Loucy (cell line): ENCODE data around the gene CIRBP.

Experiments
- H2AFZ ChIP-seq: fragments of 200-600 bp; sonication (generic); 2 replicates; pipeline ENCODE4 v1.6.0; 2016; ENCODE audit warnings: antibody characterized with exemption, mild to moderate bottlenecking, low read length, moderate library complexity
- H3F3A ChIP-seq: fragments of 200-600 bp; 2 replicates; pipeline ENCODE4 v1.6.0; 2016; ENCODE audit warnings: antibody characterized with exemption, low read depth, mild to moderate bottlenecking
- H3K27me3 ChIP-seq: fragments of 200-600 bp; sonication (generic); 2 replicates; pipeline ENCODE4 v1.6.1; 2014; ENCODE audit warnings: low read length, mild to moderate bottlenecking; ENCODE audit not compliant: insufficient read depth, poor library complexity, severe bottlenecking
- H3K36me3 ChIP-seq: fragments of 200-600 bp; sonication (generic); 2 replicates; pipeline ENCODE4 v1.6.1; 2016; ENCODE audit warnings: low read length; ENCODE audit not compliant: insufficient read depth
- H3K4me1 ChIP-seq: fragments of 200-600 bp; sonication (generic); 2 replicates; pipeline ENCODE4 v1.5.1; 2014; ENCODE audit warnings: low read length, mild to moderate bottlenecking; ENCODE audit not compliant: insufficient read depth, poor library complexity, severe bottlenecking
- H3K4me2 ChIP-seq: fragments of 200-600 bp; sonication (generic); 2 replicates; pipeline ENCODE4 v1.6.0; 2014; ENCODE audit warnings: antibody characterized with exemption, low read length, low read depth, mild to moderate bottlenecking; ENCODE audit not compliant: poor library complexity, severe bottlenecking
- H3K4me3 ChIP-seq: fragments of 200-600 bp; sonication (generic); 2 replicates; pipeline ENCODE4 v1.5.1; 2014; ENCODE audit warnings: low read length, mild to moderate bottlenecking, mixed read lengths; ENCODE audit not compliant: poor library complexity, severe bottlenecking
- H3K79me2 ChIP-seq: fragments of 200-600 bp; sonication (generic); 2 replicates; pipeline ENCODE4 v1.6.1; 2014; ENCODE audit warnings: low read length; ENCODE audit not compliant: insufficient read depth
- H3K9ac ChIP-seq: fragments of 200-600 bp; sonication (generic); 2 replicates; pipeline ENCODE4 v1.6.0; 2014; ENCODE audit warnings: mild to moderate bottlenecking, low read depth, low read length, moderate library complexity; ENCODE audit not compliant: poor library complexity, severe bottlenecking
- H3K9me2 ChIP-seq: fragments of 200-600 bp; sonication (generic); replicated peaks from 2 replicates; pipeline ENCODE4 v1.6.1; 2016; ENCODE audit warnings: low read depth, low read length, mixed read lengths
- H3K9me3 ChIP-seq: fragments of 200-600 bp; sonication (generic); 2 replicates; pipeline ENCODE4 v1.6.1; 2014; ENCODE audit warnings: mild to moderate bottlenecking, antibody characterized with exemption, low read length, low read depth; ENCODE audit not compliant: insufficient read depth
- H4K20me1 ChIP-seq: fragments of 200-600 bp; sonication (generic); 2 replicates; pipeline ENCODE4 v1.6.0; 2014; ENCODE audit warnings: antibody characterized with exemption, low read length, mild to moderate bottlenecking; ENCODE audit not compliant: insufficient read depth, poor library complexity, severe bottlenecking
- CTCF ChIP-seq: fragments of 200-600 bp; sonication (generic); conservative IDR thresholded peaks from 2 replicates; pipeline ENCODE4 v1.5.1; 2014; ENCODE audit warnings: mild to moderate bottlenecking, antibody characterized with exemption, low read length
- EZH2phosphoT487 ChIP-seq: fragments of 200-600 bp; IDR thresholded peaks from 2 replicates; pipeline ENCODE4 v1.6.1; 2018; ENCODE audit warnings: antibody characterized with exemption, mild to moderate bottlenecking, moderate library complexity, borderline replicate concordance

CIRBP gene

DNA sequence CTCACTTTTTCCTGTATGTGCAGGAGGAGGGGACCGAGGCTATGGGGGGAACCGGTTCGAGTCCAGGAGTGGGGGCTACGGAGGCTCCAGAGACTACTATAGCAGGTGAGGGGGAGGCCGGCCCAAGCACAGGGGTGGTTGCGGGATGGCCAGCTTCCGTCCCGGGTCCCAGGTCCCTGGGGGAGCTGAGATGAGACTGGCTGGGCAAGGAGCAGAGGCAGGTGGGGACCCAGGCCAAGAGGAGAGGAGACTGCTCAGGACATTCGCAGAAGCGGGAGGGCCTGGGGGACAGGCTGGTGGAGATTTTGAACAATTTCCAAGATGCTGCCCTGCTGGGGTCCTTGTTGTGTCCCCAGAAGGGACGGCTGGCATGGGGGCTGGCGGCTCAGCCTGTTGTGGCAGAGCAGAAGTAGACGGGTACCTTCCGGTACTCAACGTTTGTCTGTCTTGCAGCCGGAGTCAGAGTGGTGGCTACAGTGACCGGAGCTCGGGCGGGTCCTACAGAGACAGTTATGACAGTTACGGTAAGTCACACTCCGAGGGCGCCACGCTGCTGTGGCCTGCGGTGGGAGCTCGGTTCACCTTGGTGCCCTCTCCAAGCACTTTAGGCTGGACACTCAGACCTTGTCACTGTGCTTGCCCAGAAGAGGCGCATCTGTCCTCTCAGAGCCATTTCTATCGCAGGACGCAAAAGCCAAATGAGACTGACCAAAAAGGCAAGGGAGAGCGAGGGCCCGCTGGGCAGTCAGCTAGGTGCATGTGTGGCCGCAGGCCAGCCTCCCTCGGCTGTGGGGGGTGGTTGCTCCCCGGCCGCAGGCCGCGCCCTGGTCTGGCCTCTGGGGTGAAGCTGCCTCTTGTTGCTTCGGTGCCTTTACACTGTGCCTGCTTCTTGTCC is 2.6 kb downstream of the CIRBP start:
- no peaks in the 10 kb centered on the region for H3K9me2 ChIP-seq
- peaks cover 66% of the 10 kb centered on the region for H4K20me1 ChIP-seq
- H3K4me3 ChIP-seq = peak overlapping the region; percentile 94
- H3K4me1 ChIP-seq = peaks cover 46% of the 10 kb centered on the region
- no peak overlapping the region for H2AFZ ChIP-seq
- H3K36me3 ChIP-seq = peaks cover 49% of the 10 kb centered on the region; the same call in 1 of the 2 replicates
- peak overlapping the region; percentile 100 for H3K4me2 ChIP-seq
- peaks cover 14% of the 10 kb centered on the region for H3F3A ChIP-seq
- TF ChIP-seq EZH2phosphoT487 = no peak
- no peak for TF ChIP-seq CTCF
- peak overlapping the region; percentile 97 for H3K9ac ChIP-seq
- H3K9me3 ChIP-seq = no peaks in the 10 kb centered on the region
- peaks cover 4% of the 10 kb centered on the region for H3K27me3 ChIP-seq
- H3K79me2 ChIP-seq = peaks cover 66% of the 10 kb centered on the region

GRCh38 chr19:1272423-1273262 is 3.5 kb downstream of the CIRBP start:
- peaks cover 66% of the 10 kb centered on the region for H4K20me1 ChIP-seq
- H2AFZ ChIP-seq = no peak overlapping the region
- no peak overlapping the region for H3K4me3 ChIP-seq
- H3K36me3 ChIP-seq = peaks cover 49% of the 10 kb centered on the region; the same call in 1 of the 2 replicates
- peaks cover 46% of the 10 kb centered on the region for H3K4me1 ChIP-seq
- peaks cover 4% of the 10 kb centered on the region for H3K27me3 ChIP-seq
- H3K9me2 ChIP-seq = no peaks in the 10 kb centered on the region
- H3K9me3 ChIP-seq = no peaks in the 10 kb centered on the region
- peaks cover 72% of the 10 kb centered on the region for H3K79me2 ChIP-seq
- peak overlapping the region; percentile 7 for H3K9ac ChIP-seq
- peak overlapping the region; percentile 100 for H3K4me2 ChIP-seq
- H3F3A ChIP-seq = peaks cover 14% of the 10 kb centered on the region
- TF ChIP-seq CTCF = no peak
- no peak for TF ChIP-seq EZH2phosphoT487

DNA sequence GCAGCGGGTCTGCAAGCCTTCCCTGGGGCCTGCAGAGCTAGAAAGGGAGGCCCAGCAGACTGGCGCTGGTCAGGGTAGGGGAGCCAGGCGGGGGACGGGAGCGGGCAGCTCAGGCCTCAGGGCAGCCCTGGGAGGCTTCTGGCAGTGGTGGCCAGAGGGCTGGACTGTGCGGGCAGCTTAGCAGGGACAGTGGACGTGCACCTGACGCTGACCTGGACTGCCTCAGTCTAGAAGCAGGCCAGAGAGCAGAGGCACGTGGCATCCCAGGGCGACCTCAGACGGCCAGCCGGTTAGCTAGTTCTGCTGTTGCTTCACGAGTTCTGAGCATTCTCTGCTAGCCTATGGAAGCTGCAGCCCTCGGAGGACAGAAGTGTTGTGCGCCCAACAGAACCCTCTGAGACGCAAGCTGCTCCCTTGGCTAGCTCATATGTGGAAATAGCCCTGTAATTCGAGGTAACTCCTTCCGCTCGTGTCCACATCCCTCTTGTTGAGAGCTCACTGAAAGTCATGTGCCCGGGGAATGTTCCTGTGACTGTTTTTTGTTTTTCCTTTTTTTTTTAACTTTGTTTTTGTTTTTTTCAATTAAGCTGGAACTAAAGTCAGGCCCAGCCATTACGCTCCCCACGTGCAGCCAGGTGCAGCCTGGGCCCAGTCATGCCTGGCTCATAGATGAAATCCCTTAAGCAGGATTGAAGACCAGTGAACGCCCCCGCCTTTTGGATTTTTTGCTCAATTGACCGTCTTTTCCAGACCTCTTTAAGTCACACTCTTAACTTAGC is 4.3 kb downstream of the CIRBP start:
- H3K4me3 ChIP-seq = no peak overlapping the region
- H4K20me1 ChIP-seq = peaks cover 66% of the 10 kb centered on the region
- peaks cover 49% of the 10 kb centered on the region; the same call in 1 of the 2 replicates for H3K36me3 ChIP-seq
- TF ChIP-seq EZH2phosphoT487 (no peak), CTCF (no peak)
- H3K9me3 ChIP-seq = no peaks in the 10 kb centered on the region
- H3F3A ChIP-seq = peaks cover 14% of the 10 kb centered on the region
- no peak overlapping the region for H3K9ac ChIP-seq
- H3K27me3 ChIP-seq = peaks cover 4% of the 10 kb centered on the region
- peaks cover 72% of the 10 kb centered on the region for H3K79me2 ChIP-seq
- no peaks in the 10 kb centered on the region for H3K9me2 ChIP-seq
- no peak overlapping the region for H2AFZ ChIP-seq
- H3K4me2 ChIP-seq = no peak overlapping the region
- peaks cover 44% of the 10 kb centered on the region for H3K4me1 ChIP-seq
